Stimulated activated CD4-positive, alpha-beta T cell treated with anti-CD3 and anti-CD28 coated beads, Interleukin-12 subunit alpha, Interleukin-12 subunit beta, amount 100 ng/mL, for 48 hours (primary cell): ENCODE data around the gene EID2B.

Experiments used
- DNase-seq, 3 donors: peaks; one replicate each; pipeline ENCODE4 v3.0.0-alpha.2; 2020; ENCODE audit warnings: low read depth in 2 of 3, low spot score in 1 of 3

The EID2B gene

GRCh38 chr19:39533003-39533512 lies 406 bp upstream of the EID2B start:
- no peak for DNase-seq

- no peak for DNase-seq
Observed at GRCh38 chr19:39531834-39532232, 819 bp downstream of the EID2B start.

- no peak for DNase-seq
Observed at GRCh38 chr19:39525205-39525604, 7.4 kb downstream of the EID2B start.

GRCh38 chr19:39524495-39524894 lies 8.2 kb downstream of the EID2B start:
- no peak for DNase-seq

- DNase-seq, result no peak
Observed at GRCh38 chr19:39520541-39521484, 11.8 kb downstream of the EID2B start.

- DNase-seq, result no peak
Observed at GRCh38 chr19:39518975-39519374, 13.7 kb downstream of the EID2B start.

GRCh38 chr19:39518458-39518857 lies 14.2 kb downstream of the EID2B start:
- DNase-seq, result no peak

GRCh38 chr19:39517432-39517831 lies 15.2 kb downstream of the EID2B start:
- no peak for DNase-seq

- DNase-seq, result no peak
Observed at GRCh38 chr19:39516270-39516669, 16.4 kb downstream of the EID2B start.

GRCh38 chr19:39515551-39516191 lies 17.0 kb downstream of the EID2B start:
- DNase-seq, result no peak

- DNase-seq, result no peak
Observed at GRCh38 chr19:39514840-39515550, 17.7 kb downstream of the EID2B start, which contains the start of gene SELENOV. Gene SELENOV, plus strand, starts transcription at chr19:39515139. Its CDS starts 74 bp downstream, at chr19:39515213.

GRCh38 chr19:39512988-39513387 lies 19.7 kb downstream of the EID2B start:
- DNase-seq, result no peak

- DNase-seq, result no peak
Observed at GRCh38 chr19:39509233-39509632, 23.4 kb downstream of the EID2B start.

GRCh38 chr19:39508629-39509028 lies 24.0 kb downstream of the EID2B start:
- no peak for DNase-seq

- DNase-seq, result no peak
Observed at GRCh38 chr19:39507715-39508364, 24.8 kb downstream of the EID2B start.

- peak in 1 of 3 donors; percentile 57 for DNase-seq
Observed at GRCh38 chr19:39506944-39507714, 25.5 kb downstream of the EID2B start.

GRCh38 chr19:39506598-39506943 lies 26.1 kb downstream of the EID2B start:
- no peak for DNase-seq

- DNase-seq, result peak; percentile 58 to 72 (median 64)
Observed at GRCh38 chr19:39502640-39503417, 29.8 kb downstream of the EID2B start.

- no peak for DNase-seq
Observed at GRCh38 chr19:39501340-39501739, 31.3 kb downstream of the EID2B start.
